Cardiac fibroblast (primary cell): Measurements from ENCODE around the gene CDHR3.
"Not testable (repeated sequence)": the region's sequence is repeated elsewhere in the genome, so short reads cannot be mapped to it uniquely, and the experiment has no call there.

Experiments used
- DNase-seq, 2 donors: peaks; one replicate each; pipeline versions ENCODE4 v3.0.0 to v3.0.0-alpha.2; 2010; ENCODE audit warnings: low read depth in 2 of 2
- H3K4me3 ChIP-seq, 2 donors: replicated peaks in 1 of 2; 1 replicate in 1 of 2; 2 replicates in 1 of 2; pipeline ENCODE4 v1.5.1; 2011; ENCODE audit warnings: low read depth in 2 of 2, low read length in 2 of 2, mild to moderate bottlenecking in 2 of 2, moderate library complexity in 1 of 2
- CTCF ChIP-seq: IDR thresholded peaks from one replicate; pipeline ENCODE4 v1.5.1; 2011; ENCODE audit warnings: low read depth, mild to moderate bottlenecking, low read length, inconsistent platforms

The CDHR3 gene

GRCh38 chr7:106003525-106004064 lies 40.5 kb downstream of the CDHR3 start:
- no peak for TF ChIP-seq CTCF
- DNase-seq: no peak
- no peak overlapping the region for H3K4me3 ChIP-seq

- no peak for DNase-seq
- TF ChIP-seq CTCF: no peak
- H3K4me3 ChIP-seq: no peak overlapping the region
These were observed 43.8 kb downstream of the CDHR3 start for GRCh38 chr7:106006906-106007305.

GRCh38 chr7:106007796-106008195 lies 44.7 kb downstream of the CDHR3 start:
- not testable (repeated sequence) for H3K4me3 ChIP-seq, DNase-seq

GRCh38 chr7:106009503-106010226 lies 46.6 kb downstream of the CDHR3 start:
- peak; percentile 84 for TF ChIP-seq CTCF
- H3K4me3 ChIP-seq: no peak overlapping the region

GRCh38 chr7:106010331-106010730 lies 47.3 kb downstream of the CDHR3 start:
- no peak overlapping the region for H3K4me3 ChIP-seq
- TF ChIP-seq CTCF: no peak
- peak; percentile 17 to 27 for DNase-seq

More at GRCh38 chr7:106009503-106010226, 46.6 kb downstream of the CDHR3 start:
- peak; percentile 95 to 96 for DNase-seq

GRCh38 chr7:106010866-106011265 lies 47.8 kb downstream of the CDHR3 start:
- DNase-seq: peak in 1 of 2 donors; percentile 24
- no peak overlapping the region for H3K4me3 ChIP-seq
- no peak for TF ChIP-seq CTCF

- H3K4me3 ChIP-seq: no peak overlapping the region
- TF ChIP-seq CTCF: no peak
- no peak for DNase-seq
These were observed 49.1 kb downstream of the CDHR3 start for GRCh38 chr7:106012184-106012583.
